H9 (cell line): ENCODE measurements around the gene HLX. TPM values are rescaled to one million over a fixed set of nuclear protein-coding genes. Genes with fewer than 3 reads are reported as not detected.

ENCODE experiments used
- DNase-seq: peaks from one replicate; pipeline ENCODE4 v3.0.0-alpha.2; 2017
- H2AFZ ChIP-seq: one replicate; pipeline ENCODE4 v1.6.1; 2013; ENCODE audit warnings: mild to moderate bottlenecking, low read length, control low read depth, moderate library complexity
- H2AK5ac ChIP-seq: 2 replicates; pipeline ENCODE4 v1.6.1; 2013; ENCODE audit warnings: low read length, control low read depth, mixed read lengths; ENCODE audit not compliant: insufficient read length
- H2BK120ac ChIP-seq: one replicate; pipeline ENCODE4 v1.6.1; 2013; ENCODE audit warnings: low read depth, mild to moderate bottlenecking, low read length, control low read depth, inconsistent platforms; ENCODE audit not compliant: poor library complexity, severe bottlenecking
- H2BK12ac ChIP-seq: 2 replicates; pipeline ENCODE4 v1.6.1; 2013; ENCODE audit warnings: low read length, control low read depth, mixed read lengths, low read depth; ENCODE audit not compliant: insufficient read length
- H2BK15ac ChIP-seq: 2 replicates; pipeline ENCODE4 v1.6.1; 2013; ENCODE audit warnings: low read depth, low read length, control low read depth
- H2BK20ac ChIP-seq: one replicate; pipeline ENCODE4 v1.6.1; 2013; ENCODE audit warnings: low read depth, mild to moderate bottlenecking, low read length, control low read depth, inconsistent platforms; ENCODE audit not compliant: poor library complexity, severe bottlenecking
- H2BK5ac ChIP-seq: 2 replicates; pipeline ENCODE4 v1.6.1; 2013; ENCODE audit warnings: low read length, control low read depth, mixed read lengths; ENCODE audit not compliant: insufficient read length
- H3K14ac ChIP-seq: 2 replicates; pipeline ENCODE4 v1.6.1; 2013; ENCODE audit warnings: low read length, control low read depth; ENCODE audit not compliant: insufficient read depth
- H3K18ac ChIP-seq: 2 replicates; pipeline ENCODE4 v1.6.1; 2013; ENCODE audit warnings: low read depth, mild to moderate bottlenecking, mixed read lengths, low read length, control low read depth; ENCODE audit not compliant: insufficient read length
- H3K23ac ChIP-seq: 2 replicates; pipeline ENCODE4 v1.6.1; 2013; ENCODE audit warnings: low read length, control low read depth, mixed read lengths, low read depth; ENCODE audit not compliant: insufficient read length
- H3K23me2 ChIP-seq: 2 replicates; pipeline ENCODE4 v1.6.1; 2013; ENCODE audit warnings: low read depth, mild to moderate bottlenecking, mixed read lengths, low read length, control low read depth; ENCODE audit not compliant: insufficient read length, poor library complexity, severe bottlenecking
- H3K27ac ChIP-seq: 2 replicates; pipeline ENCODE4 v1.5.1; 2013; ENCODE audit warnings: low read length, control low read depth, mixed read lengths, low read depth; ENCODE audit not compliant: insufficient read length
- H3K27me3 ChIP-seq: 2 replicates; pipeline ENCODE4 v1.6.1; 2013; ENCODE audit warnings: low read length, control low read depth, inconsistent platforms; ENCODE audit not compliant: insufficient read depth
- H3K4ac ChIP-seq: 2 replicates; pipeline ENCODE4 v1.6.1; 2013; ENCODE audit warnings: low read depth, mild to moderate bottlenecking, control low read depth, inconsistent platforms, low read length, moderate library complexity
- H3K4me1 ChIP-seq: 2 replicates; pipeline ENCODE4 v1.6.1; 2013; ENCODE audit warnings: low read length, control low read depth, inconsistent platforms; ENCODE audit not compliant: insufficient read depth
- H3K4me2 ChIP-seq: 2 replicates; pipeline ENCODE4 v1.6.1; 2013; ENCODE audit warnings: low read length, control low read depth, mixed read lengths; ENCODE audit not compliant: insufficient read length, insufficient read depth
- H3K56ac ChIP-seq: 2 replicates; pipeline ENCODE4 v1.6.1; 2013; ENCODE audit warnings: low read depth, mild to moderate bottlenecking, mixed read lengths, low read length, control low read depth; ENCODE audit not compliant: insufficient read length
- H3K79me1 ChIP-seq: 2 replicates; pipeline ENCODE4 v1.6.1; 2013; ENCODE audit warnings: low read depth, mild to moderate bottlenecking, moderate library complexity, low read length, control low read depth, inconsistent platforms; ENCODE audit not compliant: insufficient read depth, poor library complexity, severe bottlenecking
- H3K79me2 ChIP-seq: 2 replicates; pipeline ENCODE4 v1.6.1; 2013; ENCODE audit warnings: low read length, control low read depth, inconsistent platforms; ENCODE audit not compliant: insufficient read depth
- H3K9ac ChIP-seq: 2 replicates; pipeline ENCODE4 v1.6.1; 2013; ENCODE audit warnings: low read length, control low read depth, mixed read lengths; ENCODE audit not compliant: insufficient read length; ENCODE audit errors: extremely low read depth
- H3K9me3 ChIP-seq: one replicate; pipeline ENCODE4 v1.6.1; 2013; ENCODE audit warnings: low read depth, low read length, inconsistent platforms; ENCODE audit not compliant: control insufficient read depth
- H3T11ph ChIP-seq: one replicate; pipeline ENCODE4 v1.6.1; 2013; ENCODE audit warnings: mild to moderate bottlenecking, low read length, control low read depth, inconsistent platforms
- H4K20me1 ChIP-seq: one replicate; pipeline ENCODE4 v1.6.1; 2013; ENCODE audit not compliant: control insufficient read depth, insufficient read length, insufficient read depth
- H4K5ac ChIP-seq: 2 replicates; pipeline ENCODE4 v1.6.1; 2013; ENCODE audit warnings: low read depth, mild to moderate bottlenecking, mixed read lengths, low read length, control low read depth; ENCODE audit not compliant: insufficient read length
- H4K8ac ChIP-seq: replicated peaks from 2 replicates; pipeline ENCODE4 v1.6.1; 2013; ENCODE audit warnings: low read length, control low read depth, mixed read lengths, low read depth; ENCODE audit not compliant: insufficient read length
- H4K91ac ChIP-seq: 2 replicates; pipeline ENCODE4 v1.6.1; 2013; ENCODE audit warnings: low read depth, mild to moderate bottlenecking, moderate library complexity, mixed read lengths, low read length, control low read depth; ENCODE audit not compliant: insufficient read length
- H3K27ac Mint-ChIP-seq, 3 experiments: 2 replicates in 2 of 3; 3 replicates in 1 of 3; pipeline ENCODE4 v1.8.0; 2020 to 2021; ENCODE audit warnings: mixed read lengths in 3 of 3, mild to moderate bottlenecking in 1 of 3, moderate library complexity in 1 of 3
- H3K27me3 Mint-ChIP-seq: 2 replicates; pipeline ENCODE4 v1.8.0; 2021; ENCODE audit warnings: low read depth, mild to moderate bottlenecking, moderate library complexity, mixed read lengths
- H3K36me3 Mint-ChIP-seq, 3 experiments: 2 replicates in 2 of 3; 3 replicates in 1 of 3; pipeline ENCODE4 v1.8.0; 2020 to 2021; ENCODE audit warnings: low read depth in 3 of 3, mixed read lengths in 3 of 3; ENCODE audit not compliant: insufficient read depth in 1 of 3
- H3K4me1 Mint-ChIP-seq, 2 experiments: 2 replicates each; pipeline ENCODE4 v1.8.0; 2020; ENCODE audit warnings: mixed read lengths in 2 of 2
- H3K4me3 Mint-ChIP-seq, 2 experiments: 2 replicates in 1 of 2; 3 replicates in 1 of 2; pipeline ENCODE4 v1.8.0; 2020 to 2021; ENCODE audit warnings: mild to moderate bottlenecking in 2 of 2, mixed read lengths in 2 of 2, moderate library complexity in 1 of 2
- H3K9me3 Mint-ChIP-seq, 2 experiments: 2 replicates in 1 of 2; 3 replicates in 1 of 2; pipeline ENCODE4 v1.8.0; 2020; ENCODE audit warnings: mild to moderate bottlenecking in 2 of 2, mixed read lengths in 2 of 2, moderate library complexity in 1 of 2
- CTCF ChIP-seq: fragments of 200-600 bp; sonication (generic); conservative IDR thresholded peaks from 3 replicates; pipeline ENCODE4 v1.8.0; 2021; ENCODE audit warnings: antibody characterized with exemption, mild to moderate bottlenecking
- WGBS: extraction: QIAGEN DNeasy Blood & Tissue Kit; methylation state at CpG from one replicate; pipeline ENCODE4 v1.1.7; 2013; ENCODE audit warnings: missing lambda C conversion rate, low lambda C conversion rate, mixed read lengths; ENCODE audit not compliant: insufficient read length; ENCODE audit errors: extremely low coverage; 5-methylcytosine and 5-hydroxymethylcytosine counted together
- total RNA-seq: library from RNA; stranded (reverse); gene quantifications from 2 replicates; pipeline ENCODE4 v1.2.1, GENCODE V29; 2021

The HLX gene
- total RNA-seq, 1 experiment from 2014 or later = 0.37 TPM

- no peak for DNase-seq
- Mint-ChIP-seq H3K27me3 (peaks cover 15% of the 10 kb centered on the region), H3K36me3 (no peaks in the 10 kb centered on the region), H3K9me3 (no peaks in the 10 kb centered on the region), H3K4me3 (no peak overlapping the region), H3K4me1 (no peaks in the 10 kb centered on the region), H3K27ac (no peak overlapping the region)
- H3K79me1 ChIP-seq = no peaks in the 10 kb centered on the region
- no peaks in the 10 kb centered on the region for H3K4me1 ChIP-seq
- H2BK5ac ChIP-seq = no peak overlapping the region
- no peak overlapping the region for H3T11ph ChIP-seq
- no peaks in the 10 kb centered on the region for H3K27me3 ChIP-seq
- no peak overlapping the region for H2AK5ac ChIP-seq
- H2BK20ac ChIP-seq = no peak overlapping the region
- H2AFZ ChIP-seq = no peak overlapping the region
- no peaks in the 10 kb centered on the region for H3K79me2 ChIP-seq
- H3K9me3 ChIP-seq = no peaks in the 10 kb centered on the region
- no CpG with 5 or more reads among the region's 1 CpG for WGBS
- H2BK15ac ChIP-seq = no peak overlapping the region
- no peak overlapping the region for H3K27ac ChIP-seq
- no peak overlapping the region for H3K4ac ChIP-seq
- H3K9ac ChIP-seq = no peak overlapping the region
- no peak overlapping the region for H3K4me2 ChIP-seq
- no peak overlapping the region for H2BK120ac ChIP-seq
- H3K18ac ChIP-seq = no peak overlapping the region
- no peak overlapping the region for H4K91ac ChIP-seq
- H3K14ac ChIP-seq = no peak overlapping the region
- TF ChIP-seq CTCF = no peak
- no peaks in the 10 kb centered on the region for H3K23me2 ChIP-seq
- no peak overlapping the region for H2BK12ac ChIP-seq
- no peak overlapping the region for H4K8ac ChIP-seq
- no peaks in the 10 kb centered on the region for H4K20me1 ChIP-seq
- no peak overlapping the region for H4K5ac ChIP-seq
- H3K23ac ChIP-seq = no peak overlapping the region
- no peak overlapping the region for H3K56ac ChIP-seq
Observed at GRCh38 chr1:220915954-220916353, 36.7 kb downstream of the HLX start.
